ENCODE measurements around the gene MPRIP. TPM values are rescaled to one million over a fixed set of nuclear protein-coding genes. Genes with fewer than 3 reads are reported as not detected.

The MPRIP gene
- total and polyA plus RNA-seq, 2 of the 13 experiments (the other 11 are each of a cell fraction or from before 2014, with no cell fraction given): 50.2 to 52.4 TPM

- ATAC-seq (no peak), DNase-seq (ENCODE audit: low spot score) (no peak), FAIRE-seq (no peak)
- WGBS (ENCODE audit: low lambda C conversion rate): 94% methylated on average over 6 of the region's 7 CpGs
- Histone ChIP-seq H2AFZ (ENCODE audit: low read length) (no peak overlapping the region), H3K36me3 (replicated peaks in 1 of 2; ENCODE audit: control insufficient read depth in 1 of 2, insufficient read depth in 2 of 2, low read length in 2 of 2) (0 out of 5 replicates have a peak, but pooled peaks cover 0 to 1% of the 10 kb centered on the region in 2 experiments), H3K27me3 (ENCODE audit: control insufficient read depth in 1 of 2, insufficient read depth in 2 of 2, low read length in 2 of 2) (no peaks in the 10 kb centered on the region), H4K20me1 (ENCODE audit: insufficient read depth, low read length) (no peaks in the 10 kb centered on the region), H3K4me1 (ENCODE audit: insufficient read depth, low read length) (peaks cover 22% of the 10 kb centered on the region), H3K79me2 (ENCODE audit: insufficient read depth, low read length) (no peaks in the 10 kb centered on the region), H3K4me2 (ENCODE audit: low read depth, low read length) (no peak overlapping the region), H3K27ac (ENCODE audit: extremely low read length, insufficient read depth, low read length) (no peak overlapping the region), H3K9me3 (ENCODE audit: low read length) (no peaks in the 10 kb centered on the region), H3K4me3 (replicated peaks in 1 of 3; ENCODE audit: insufficient read depth in 1 of 3, low read depth in 2 of 3, low read length in 3 of 3) (no peak overlapping the region), H3K9ac (ENCODE audit: insufficient read depth, low read depth, low read length) (no peak overlapping the region)
- no TSS peak for BruUV-seq (replicated peaks)
- in situ Hi-C loops (cut with HindIII; ENCODE audit: extremely low pct_ligation_motif_present, low pct_unique_long_range_greater_than_20kb): no loop called here
- intact Hi-C loops (cut with micrococcal nuclease; ENCODE audit: unreplicated experiment): no loop called here
- CTCF ChIA-PET (ENCODE audit: low intra/inter-chr PET ratio, low total read pairs): no interaction called here
- POLR2A ChIA-PET: no interaction called here
- no peak for TF ChIP-seq ZNF446 (CRISPR knock-in tag; IDR thresholded peaks at IDR 0.05)
- TF ChIP-seq IRF9 (CRISPR knock-in tag; IDR thresholded peaks at IDR 0.05; ENCODE audit: borderline replicate concordance): no peak
These were observed 63.7 kb downstream of the MPRIP start for GRCh38 chr17:17105976-17106375.

GRCh38 chr17:17106756-17107155, 64.5 kb downstream of the MPRIP start:
- ATAC-seq (no peak), FAIRE-seq (no peak), DNase-seq (ENCODE audit: low spot score) (no peak)
- no peak overlapping the region for H3K4me3 ChIP-seq (replicated peaks in 1 of 3; ENCODE audit: insufficient read depth in 1 of 3, low read depth in 2 of 3, low read length in 3 of 3)
- TF ChIP-seq RFXAP (CRISPR knock-in tag; IDR thresholded peaks at IDR 0.05; ENCODE audit: borderline replicate concordance): no peak
- no peak for TF ChIP-seq FOSL2 (CRISPR knock-in tag; IDR thresholded peaks at IDR 0.05)
- TF ChIP-seq BRD4 (CRISPR knock-in tag; IDR thresholded peaks at IDR 0.05): no peak
- TF ChIP-seq SNAPC2 (CRISPR knock-in tag; IDR thresholded peaks at IDR 0.05): no peak
- TF ChIP-seq HMGA1 (CRISPR knock-in tag; conservative IDR thresholded peaks at IDR 0.05): no peak
- no peak for TF ChIP-seq FOSL1 (CRISPR knock-in tag; IDR thresholded peaks at IDR 0.05; ENCODE audit: borderline replicate concordance)
- no peak for TF ChIP-seq E2F2 (CRISPR knock-in tag; IDR thresholded peaks at IDR 0.05; ENCODE audit: borderline replicate concordance)
- TF ChIP-seq BCL3 (CRISPR knock-in tag; IDR thresholded peaks at IDR 0.05): no peak
- TF ChIP-seq ELK4 (CRISPR knock-in tag; IDR thresholded peaks at IDR 0.05; ENCODE audit: borderline replicate concordance): no peak
- no peak for TF ChIP-seq ZNF333 (CRISPR knock-in tag; IDR thresholded peaks at IDR 0.05; ENCODE audit: borderline replicate concordance)
- POLR2A ChIA-PET: no interaction called here
- H3K9ac ChIP-seq (ENCODE audit: insufficient read depth, low read depth, low read length): no peak overlapping the region
- H4K20me1 ChIP-seq (ENCODE audit: insufficient read depth, low read length): no peaks in the 10 kb centered on the region
- no peak overlapping the region for H3K27ac ChIP-seq (ENCODE audit: extremely low read length, insufficient read depth, low read length)
- H3K4me2 ChIP-seq (ENCODE audit: low read depth, low read length): no peak overlapping the region
- intact Hi-C loops (cut with micrococcal nuclease; ENCODE audit: unreplicated experiment): no loop called here
- H3K27me3 ChIP-seq (ENCODE audit: control insufficient read depth in 1 of 2, insufficient read depth in 2 of 2, low read length in 2 of 2): no peaks in the 10 kb centered on the region
- peaks cover 22% of the 10 kb centered on the region for H3K4me1 ChIP-seq (ENCODE audit: insufficient read depth, low read length)
- no peaks in the 10 kb centered on the region for H3K9me3 ChIP-seq (ENCODE audit: low read length)
- CTCF ChIA-PET (ENCODE audit: low intra/inter-chr PET ratio, low total read pairs): no interaction called here
- 94% methylated on average over 3 of the region's 3 CpGs for WGBS (ENCODE audit: low lambda C conversion rate)
- no peak overlapping the region for H2AFZ ChIP-seq (ENCODE audit: low read length)
- no peaks in the 10 kb centered on the region for H3K79me2 ChIP-seq (ENCODE audit: insufficient read depth, low read length)
- H3K36me3 ChIP-seq (replicated peaks in 1 of 2; ENCODE audit: control insufficient read depth in 1 of 2, insufficient read depth in 2 of 2, low read length in 2 of 2): 0 out of 5 replicates have a peak, but pooled peaks cover 0 to 1% of the 10 kb centered on the region in 2 experiments
- no TSS peak for BruUV-seq (replicated peaks)
- in situ Hi-C loops (cut with HindIII; ENCODE audit: extremely low pct_ligation_motif_present, low pct_unique_long_range_greater_than_20kb): no loop called here
